HEK293 (cell line): Measurements from ENCODE around the gene C10orf88.

Experiments
- GFI1B ChIP-seq: fragments of 450-650 bp; formaldehyde crosslinking; IDR thresholded peaks from 2 replicates; pipeline ENCODE4 v1.5.1; 2016; ENCODE audit warnings: missing biosample characterization, missing genetic modification characterization
- GLI4 ChIP-seq: fragments of 450-650 bp; formaldehyde crosslinking; IDR thresholded peaks from 2 replicates; pipeline ENCODE4 v1.5.1; 2016; ENCODE audit warnings: missing biosample characterization, missing genetic modification characterization
- KLF16 ChIP-seq: fragments of 450-650 bp; formaldehyde crosslinking; IDR thresholded peaks from 2 replicates; pipeline ENCODE4 v1.5.1; 2017; ENCODE audit warnings: missing biosample characterization, missing genetic modification characterization
- KLF9 ChIP-seq: fragments of 450-650 bp; formaldehyde crosslinking; IDR thresholded peaks from 2 replicates; pipeline ENCODE4 v1.5.1; 2016; ENCODE audit warnings: missing biosample characterization, missing genetic modification characterization, low read depth
- OVOL3 ChIP-seq: fragments of 450-650 bp; formaldehyde crosslinking; IDR thresholded peaks from 2 replicates; pipeline ENCODE4 v1.5.1; 2016; ENCODE audit warnings: missing biosample characterization, missing genetic modification characterization
- YY1 ChIP-seq: fragments of 450-650 bp; formaldehyde crosslinking; IDR thresholded peaks from 2 replicates; pipeline ENCODE4 v1.5.1; 2018; ENCODE audit warnings: missing biosample characterization, missing genetic modification characterization
- ZFP69B ChIP-seq: fragments of 450-650 bp; formaldehyde crosslinking; IDR thresholded peaks from 2 replicates; pipeline ENCODE4 v1.5.1; 2016; ENCODE audit warnings: missing biosample characterization, missing genetic modification characterization
- ZNF16 ChIP-seq: fragments of 450-650 bp; formaldehyde crosslinking; IDR thresholded peaks from 2 replicates; pipeline ENCODE4 v1.5.1; 2016; ENCODE audit warnings: low read depth, missing biosample characterization, missing genetic modification characterization
- ZNF211 ChIP-seq: fragments of 450-650 bp; formaldehyde crosslinking; IDR thresholded peaks from 2 replicates; pipeline ENCODE4 v1.5.1; 2016; ENCODE audit warnings: low read depth, missing biosample characterization, missing genetic modification characterization
- ZNF223 ChIP-seq: fragments of 450-650 bp; formaldehyde crosslinking; IDR thresholded peaks from 2 replicates; pipeline ENCODE4 v1.5.1; 2016; ENCODE audit warnings: missing biosample characterization, missing genetic modification characterization
- ZNF239 ChIP-seq: fragments of 450-650 bp; formaldehyde crosslinking; IDR thresholded peaks from 2 replicates; pipeline ENCODE4 v1.5.1; 2016; ENCODE audit warnings: missing biosample characterization, missing genetic modification characterization
- ZNF302 ChIP-seq: fragments of 450-650 bp; formaldehyde crosslinking; IDR thresholded peaks from 2 replicates; pipeline ENCODE4 v1.5.1; 2016; ENCODE audit warnings: missing biosample characterization, missing genetic modification characterization, low read depth
- ZNF341 ChIP-seq: fragments of 450-650 bp; formaldehyde crosslinking; IDR thresholded peaks from 2 replicates; pipeline ENCODE4; 2016; ENCODE audit warnings: low read depth, missing biosample characterization, missing genetic modification characterization
- ZNF366 ChIP-seq: fragments of 450-650 bp; formaldehyde crosslinking; conservative IDR thresholded peaks from 2 replicates; pipeline ENCODE4 v1.5.1; 2016; ENCODE audit warnings: missing biosample characterization, missing genetic modification characterization
- ZNF391 ChIP-seq: fragments of 450-650 bp; formaldehyde crosslinking; IDR thresholded peaks from 2 replicates; pipeline ENCODE4 v1.5.1; 2016; ENCODE audit warnings: low read depth, missing biosample characterization, missing genetic modification characterization, borderline replicate concordance
- ZNF48 ChIP-seq: fragments of 450-650 bp; formaldehyde crosslinking; IDR thresholded peaks from 2 replicates; pipeline ENCODE4 v1.5.1; 2016; ENCODE audit warnings: missing biosample characterization, missing genetic modification characterization
- ZNF548 ChIP-seq: fragments of 450-650 bp; formaldehyde crosslinking; IDR thresholded peaks from 2 replicates; pipeline ENCODE4 v1.5.1; 2016; ENCODE audit warnings: missing biosample characterization, missing genetic modification characterization
- ZNF558 ChIP-seq: fragments of 450-650 bp; formaldehyde crosslinking; IDR thresholded peaks from 2 replicates; pipeline ENCODE4 v1.5.1; 2016; ENCODE audit warnings: missing biosample characterization, missing genetic modification characterization
- ZNF580 ChIP-seq: fragments of 450-650 bp; formaldehyde crosslinking; IDR thresholded peaks from 2 replicates; pipeline ENCODE4 v1.5.1; 2016; ENCODE audit warnings: missing biosample characterization, missing genetic modification characterization
- ZNF610 ChIP-seq: fragments of 450-650 bp; formaldehyde crosslinking; IDR thresholded peaks from 2 replicates; pipeline ENCODE4 v1.5.1; 2016; ENCODE audit warnings: missing biosample characterization, missing genetic modification characterization, borderline replicate concordance
- ZNF658 ChIP-seq: fragments of 450-650 bp; formaldehyde crosslinking; IDR thresholded peaks from 2 replicates; pipeline ENCODE4; 2016; ENCODE audit warnings: missing biosample characterization, missing genetic modification characterization
- ZNF701 ChIP-seq: fragments of 450-650 bp; formaldehyde crosslinking; IDR thresholded peaks from 2 replicates; pipeline ENCODE4 v1.5.1; 2016; ENCODE audit warnings: missing biosample characterization, missing genetic modification characterization
- ZNF707 ChIP-seq: fragments of 450-650 bp; formaldehyde crosslinking; IDR thresholded peaks from 2 replicates; pipeline ENCODE4 v1.5.1; 2016; ENCODE audit warnings: missing biosample characterization, missing genetic modification characterization
- ZNF777 ChIP-seq: fragments of 450-650 bp; formaldehyde crosslinking; IDR thresholded peaks from 2 replicates; pipeline ENCODE4 v1.5.1; 2017; ENCODE audit warnings: missing biosample characterization, missing genetic modification characterization, borderline replicate concordance
- ZSCAN18 ChIP-seq: fragments of 450-650 bp; formaldehyde crosslinking; IDR thresholded peaks from 2 replicates; pipeline ENCODE4 v1.5.1; 2016; ENCODE audit warnings: missing biosample characterization, missing genetic modification characterization
- ZSCAN23 ChIP-seq: fragments of 450-650 bp; formaldehyde crosslinking; IDR thresholded peaks from 2 replicates; pipeline ENCODE4 v1.5.1; 2016; ENCODE audit warnings: missing biosample characterization, missing genetic modification characterization
- TF ChIP-seq, protein P1 (sequence below): fragments of 450-650 bp; formaldehyde crosslinking; IDR thresholded peaks from 2 replicates; pipeline ENCODE4 v1.5.1; 2016; ENCODE audit warnings: missing biosample characterization, missing genetic modification characterization
- TF ChIP-seq, protein P2 (sequence below): fragments of 450-650 bp; formaldehyde crosslinking; IDR thresholded peaks from 2 replicates; pipeline ENCODE4 v1.5.1; 2016; ENCODE audit warnings: missing biosample characterization, missing genetic modification characterization
- TF ChIP-seq, protein P3 (sequence below): fragments of 450-650 bp; formaldehyde crosslinking; IDR thresholded peaks from 2 replicates; pipeline ENCODE4 v1.5.1; 2017; ENCODE audit warnings: missing biosample characterization, missing genetic modification characterization
- TF ChIP-seq, protein P4 (sequence below): fragments of 450-650 bp; IDR thresholded peaks from 2 replicates; pipeline ENCODE4 v1.5.1; 2018; ENCODE audit warnings: missing biosample characterization, mild to moderate bottlenecking, missing genetic modification characterization
- TF ChIP-seq, protein P5 (sequence below): fragments of 450-650 bp; formaldehyde crosslinking; IDR thresholded peaks from 2 replicates; pipeline ENCODE4 v1.5.1; 2016; ENCODE audit warnings: missing biosample characterization, missing genetic modification characterization

The C10orf88 gene

DNA sequence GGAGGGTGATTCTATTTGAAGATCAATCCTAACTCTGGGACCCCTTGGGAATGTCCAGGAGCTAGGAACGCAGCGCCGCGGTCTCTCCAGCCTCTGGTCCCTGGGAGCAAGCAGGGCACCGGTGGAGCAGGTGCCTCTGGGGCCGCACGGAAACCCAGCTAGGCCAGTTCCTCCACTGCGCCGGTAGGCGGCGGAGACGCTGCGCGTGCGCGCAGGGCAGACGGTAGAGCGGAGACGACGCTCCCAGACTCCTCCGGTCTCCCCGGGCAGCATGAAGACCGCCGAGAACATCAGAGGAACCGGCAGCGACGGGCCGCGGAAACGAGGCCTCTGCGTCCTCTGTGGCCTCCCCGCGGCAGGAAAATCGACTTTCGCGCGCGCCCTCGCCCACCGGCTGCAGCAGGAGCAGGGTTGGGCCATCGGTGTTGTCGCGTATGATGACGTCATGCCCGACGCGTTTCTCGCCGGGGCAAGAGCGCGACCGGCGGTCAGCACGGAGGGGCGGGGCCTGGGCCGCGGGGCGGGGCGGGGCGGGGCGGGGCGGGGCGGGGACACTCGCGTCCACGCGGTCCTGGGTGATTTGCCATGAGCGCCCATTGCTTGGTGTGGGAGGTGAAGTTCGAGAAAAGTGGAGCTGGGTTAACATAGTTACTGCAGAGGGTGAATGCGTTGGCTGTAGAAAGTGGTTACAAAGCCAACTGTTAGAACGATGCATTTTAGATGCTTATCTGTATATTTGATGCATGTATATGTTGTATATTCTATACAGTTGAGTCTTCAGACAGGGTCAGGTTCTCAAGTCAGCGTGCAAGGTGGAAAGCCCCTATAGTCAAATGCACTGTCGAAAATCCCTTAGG, 26.4 kb upstream of the C10orf88 start, which contains the start of gene PSTK (continued):
- TF ChIP-seq KLF16 (tag by site-specific recombination) (peak; percentile 85), KLF9 (peak; percentile 70), ZNF548 (tag by site-specific recombination) (no peak), ZNF610 (peak; percentile 78), ZNF48 (tag by site-specific recombination) (no peak), ZNF391 (tag by site-specific recombination) (peak; percentile 83; the same call in 1 of the 2 replicates), ZNF701 (tag by site-specific recombination) (no peak), OVOL3 (peak; percentile 42; the same call in 1 of the 2 replicates), ZNF16 (tag by site-specific recombination) (no peak), GFI1B (tag by site-specific recombination) (no peak), ZNF302 (tag by site-specific recombination) (no peak), GLI4 (no peak), ZNF558 (no peak), YY1 (0 out of 2 replicates have a peak, but pooled peaks have one; percentile 33), ZNF366 (0 out of 2 replicates have a peak, but pooled peaks have one; percentile 22), ZNF580 (tag by site-specific recombination) (peak; percentile 81), ZSCAN18 (tag by site-specific recombination) (0 out of 2 replicates have a peak, but pooled peaks have one; percentile 53), ZNF707 (tag by site-specific recombination) (no peak), ZFP69B (tag by site-specific recombination) (peak; percentile 72), ZNF211 (tag by site-specific recombination) (no peak), ZNF223 (tag by site-specific recombination) (no peak), ZNF658 (no peak), ZSCAN23 (tag by site-specific recombination) (peak; percentile 41; the same call in 1 of the 2 replicates), ZNF239 (no peak), ZNF341 (tag by site-specific recombination) (no peak), ZNF777 (peak; percentile 66; the same call in 1 of the 2 replicates)
- TF ChIP-seq, protein P1, sequence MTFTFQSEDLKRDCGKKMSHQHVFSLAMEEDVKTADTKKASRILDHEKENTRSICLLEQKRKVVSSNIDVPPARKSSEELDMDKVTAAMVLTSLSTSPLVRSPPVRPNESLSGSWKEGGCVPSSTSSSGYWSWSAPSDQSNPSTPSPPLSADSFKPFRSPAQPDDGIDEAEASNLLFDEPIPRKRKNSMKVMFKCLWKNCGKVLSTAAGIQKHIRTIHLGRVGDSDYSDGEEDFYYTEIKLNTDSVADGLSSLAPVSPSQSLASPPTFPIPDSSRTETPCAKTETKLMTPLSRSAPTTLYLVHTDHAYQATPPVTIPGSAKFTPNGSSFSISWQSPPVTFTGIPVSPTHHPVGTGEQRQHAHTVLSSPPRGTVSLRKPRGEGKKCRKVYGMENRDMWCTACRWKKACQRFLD (tag by site-specific recombination): no peak
- TF ChIP-seq, protein P2, sequence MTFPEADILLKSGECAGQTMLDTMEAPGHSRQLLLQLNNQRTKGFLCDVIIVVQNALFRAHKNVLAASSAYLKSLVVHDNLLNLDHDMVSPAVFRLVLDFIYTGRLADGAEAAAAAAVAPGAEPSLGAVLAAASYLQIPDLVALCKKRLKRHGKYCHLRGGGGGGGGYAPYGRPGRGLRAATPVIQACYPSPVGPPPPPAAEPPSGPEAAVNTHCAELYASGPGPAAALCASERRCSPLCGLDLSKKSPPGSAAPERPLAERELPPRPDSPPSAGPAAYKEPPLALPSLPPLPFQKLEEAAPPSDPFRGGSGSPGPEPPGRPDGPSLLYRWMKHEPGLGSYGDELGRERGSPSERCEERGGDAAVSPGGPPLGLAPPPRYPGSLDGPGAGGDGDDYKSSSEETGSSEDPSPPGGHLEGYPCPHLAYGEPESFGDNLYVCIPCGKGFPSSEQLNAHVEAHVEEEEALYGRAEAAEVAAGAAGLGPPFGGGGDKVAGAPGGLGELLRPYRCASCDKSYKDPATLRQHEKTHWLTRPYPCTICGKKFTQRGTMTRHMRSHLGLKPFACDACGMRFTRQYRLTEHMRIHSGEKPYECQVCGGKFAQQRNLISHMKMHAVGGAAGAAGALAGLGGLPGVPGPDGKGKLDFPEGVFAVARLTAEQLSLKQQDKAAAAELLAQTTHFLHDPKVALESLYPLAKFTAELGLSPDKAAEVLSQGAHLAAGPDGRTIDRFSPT (tag by site-specific recombination): peak; percentile 46; the same call in 1 of the 2 replicates
- TF ChIP-seq, protein P3, sequence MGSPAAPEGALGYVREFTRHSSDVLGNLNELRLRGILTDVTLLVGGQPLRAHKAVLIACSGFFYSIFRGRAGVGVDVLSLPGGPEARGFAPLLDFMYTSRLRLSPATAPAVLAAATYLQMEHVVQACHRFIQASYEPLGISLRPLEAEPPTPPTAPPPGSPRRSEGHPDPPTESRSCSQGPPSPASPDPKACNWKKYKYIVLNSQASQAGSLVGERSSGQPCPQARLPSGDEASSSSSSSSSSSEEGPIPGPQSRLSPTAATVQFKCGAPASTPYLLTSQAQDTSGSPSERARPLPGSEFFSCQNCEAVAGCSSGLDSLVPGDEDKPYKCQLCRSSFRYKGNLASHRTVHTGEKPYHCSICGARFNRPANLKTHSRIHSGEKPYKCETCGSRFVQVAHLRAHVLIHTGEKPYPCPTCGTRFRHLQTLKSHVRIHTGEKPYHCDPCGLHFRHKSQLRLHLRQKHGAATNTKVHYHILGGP (tag by site-specific recombination): no peak
- TF ChIP-seq, protein P4, sequence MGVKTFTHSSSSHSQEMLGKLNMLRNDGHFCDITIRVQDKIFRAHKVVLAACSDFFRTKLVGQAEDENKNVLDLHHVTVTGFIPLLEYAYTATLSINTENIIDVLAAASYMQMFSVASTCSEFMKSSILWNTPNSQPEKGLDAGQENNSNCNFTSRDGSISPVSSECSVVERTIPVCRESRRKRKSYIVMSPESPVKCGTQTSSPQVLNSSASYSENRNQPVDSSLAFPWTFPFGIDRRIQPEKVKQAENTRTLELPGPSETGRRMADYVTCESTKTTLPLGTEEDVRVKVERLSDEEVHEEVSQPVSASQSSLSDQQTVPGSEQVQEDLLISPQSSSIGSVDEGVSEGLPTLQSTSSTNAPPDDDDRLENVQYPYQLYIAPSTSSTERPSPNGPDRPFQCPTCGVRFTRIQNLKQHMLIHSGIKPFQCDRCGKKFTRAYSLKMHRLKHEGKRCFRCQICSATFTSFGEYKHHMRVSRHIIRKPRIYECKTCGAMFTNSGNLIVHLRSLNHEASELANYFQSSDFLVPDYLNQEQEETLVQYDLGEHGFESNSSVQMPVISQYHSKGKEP: 0 out of 2 replicates have a peak, but pooled peaks have one; percentile 7
- TF ChIP-seq, protein P5, sequence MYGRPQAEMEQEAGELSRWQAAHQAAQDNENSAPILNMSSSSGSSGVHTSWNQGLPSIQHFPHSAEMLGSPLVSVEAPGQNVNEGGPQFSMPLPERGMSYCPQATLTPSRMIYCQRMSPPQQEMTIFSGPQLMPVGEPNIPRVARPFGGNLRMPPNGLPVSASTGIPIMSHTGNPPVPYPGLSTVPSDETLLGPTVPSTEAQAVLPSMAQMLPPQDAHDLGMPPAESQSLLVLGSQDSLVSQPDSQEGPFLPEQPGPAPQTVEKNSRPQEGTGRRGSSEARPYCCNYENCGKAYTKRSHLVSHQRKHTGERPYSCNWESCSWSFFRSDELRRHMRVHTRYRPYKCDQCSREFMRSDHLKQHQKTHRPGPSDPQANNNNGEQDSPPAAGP: peak; percentile 93
